Left lung (tissue), 10 donors: Measurements from ENCODE around the gene PRSS12. TPM values are rescaled to one million over a fixed set of nuclear protein-coding genes. Genes with fewer than 3 reads are reported as not detected.
"Not testable (repeated sequence)": the region's sequence is repeated elsewhere in the genome, so short reads cannot be mapped to it uniquely, and the experiment has no call there.

Experiments
- ATAC-seq: fragments of 200-7000 bp; cut with Tn5 transposase; one replicate; pipeline ENCODE4 v1.9.1; 2020; ENCODE audit warnings: moderate library complexity
- DNase-seq, 4 donors: peaks; one replicate each; pipeline ENCODE4 v3.0.0-alpha.2; 2013 to 2020
- H3K27ac ChIP-seq, 2 donors: fragments of 200-600 bp; sonication (generic) in 1 of 2; one replicate each; pipeline versions ENCODE4 v1.5.0 to v1.8.0; 2020 to 2021
- H3K27me3 ChIP-seq, 2 donors: fragments of 200-600 bp; sonication (generic) in 1 of 2; one replicate each; pipeline versions ENCODE4 v1.5.0 to v1.8.0; 2020 to 2021
- H3K36me3 ChIP-seq, 2 donors: fragments of 200-600 bp; sonication (generic) in 1 of 2; one replicate each; pipeline versions ENCODE4 v1.5.0 to v1.8.0; 2020 to 2021
- H3K4me1 ChIP-seq, 2 donors: fragments of 200-600 bp; one replicate each; pipeline ENCODE4 v1.8.0; 2021
- H3K4me3 ChIP-seq, 2 donors: fragments of 200-600 bp; sonication (generic) in 1 of 2; one replicate each; pipeline versions ENCODE4 v1.5.0 to v1.8.0; 2020 to 2021; ENCODE audit warnings: mild to moderate bottlenecking in 1 of 2
- H3K9me3 ChIP-seq, 2 donors: fragments of 200-600 bp; sonication (generic) in 1 of 2; one replicate each; pipeline versions ENCODE4 v1.5.0 to v1.8.0; 2020 to 2021
- intact Hi-C, 2 donors: fragments of 100-400 bp; cut with DNase I; formaldehyde crosslinking; loops; one replicate each; pipeline versions ENCODE4 v1.11.2 to v1.14.2; 2022
- polyA plus RNA-seq, 6 donors: library from polyadenylated mRNA; unstranded; fragments of 120-200 nt; gene quantifications; one replicate each; pipeline ENCODE4 v1.2.1, GENCODE V29; 2013; ENCODE audit not compliant: insufficient read length in 6 of 6
- total RNA-seq, 2 donors: library from RNA; stranded (reverse); fragmentation: NEBNext Ultra II Directional; extraction: Animal tissue kit (Norgen Biotek cat#: 25700); gene quantifications; one replicate each; pipeline ENCODE4 v1.2.1, GENCODE V29; 2021
- TF ChIP-seq, protein P1 (sequence below), 2 donors: fragments of 200-600 bp; sonication (generic) in 1 of 2; IDR thresholded peaks; one replicate each; pipeline versions ENCODE4 v1.5.0 to v1.8.0; 2021; ENCODE audit warnings: antibody characterized with exemption in 2 of 2
- donor health status: DM: no; HTN: yes; CAD: no.
- donor health status: DM: no; HTN: no; CAD: no.

The PRSS12 gene
- total and polyA plus RNA-seq, 8 donors: 3.8 to 49.8 (median 38.8) TPM

DNA sequence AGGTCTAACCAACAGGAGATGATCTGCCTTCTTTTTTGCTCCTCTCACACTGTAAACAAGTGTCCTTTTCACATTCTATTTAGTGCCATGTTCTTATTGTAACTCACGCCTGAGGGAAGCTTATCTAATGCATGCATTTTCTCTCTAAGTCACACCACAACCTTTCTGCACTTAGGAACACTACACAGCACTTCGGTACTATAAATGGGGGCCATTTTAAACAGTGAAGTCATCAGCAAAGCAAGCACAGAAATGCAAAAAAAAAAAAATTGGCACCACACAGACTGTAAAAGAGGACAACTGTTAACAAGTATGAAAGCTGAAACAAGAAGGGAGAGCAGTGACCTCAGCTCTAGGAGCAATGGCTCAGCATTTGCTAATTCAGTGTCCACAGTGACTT lies 45.2 kb downstream of the PRSS12 start:
- H3K36me3 ChIP-seq: no peaks in the 10 kb centered on the region
- H3K9me3 ChIP-seq: no peaks in the 10 kb centered on the region
- TF ChIP-seq, protein P1, sequence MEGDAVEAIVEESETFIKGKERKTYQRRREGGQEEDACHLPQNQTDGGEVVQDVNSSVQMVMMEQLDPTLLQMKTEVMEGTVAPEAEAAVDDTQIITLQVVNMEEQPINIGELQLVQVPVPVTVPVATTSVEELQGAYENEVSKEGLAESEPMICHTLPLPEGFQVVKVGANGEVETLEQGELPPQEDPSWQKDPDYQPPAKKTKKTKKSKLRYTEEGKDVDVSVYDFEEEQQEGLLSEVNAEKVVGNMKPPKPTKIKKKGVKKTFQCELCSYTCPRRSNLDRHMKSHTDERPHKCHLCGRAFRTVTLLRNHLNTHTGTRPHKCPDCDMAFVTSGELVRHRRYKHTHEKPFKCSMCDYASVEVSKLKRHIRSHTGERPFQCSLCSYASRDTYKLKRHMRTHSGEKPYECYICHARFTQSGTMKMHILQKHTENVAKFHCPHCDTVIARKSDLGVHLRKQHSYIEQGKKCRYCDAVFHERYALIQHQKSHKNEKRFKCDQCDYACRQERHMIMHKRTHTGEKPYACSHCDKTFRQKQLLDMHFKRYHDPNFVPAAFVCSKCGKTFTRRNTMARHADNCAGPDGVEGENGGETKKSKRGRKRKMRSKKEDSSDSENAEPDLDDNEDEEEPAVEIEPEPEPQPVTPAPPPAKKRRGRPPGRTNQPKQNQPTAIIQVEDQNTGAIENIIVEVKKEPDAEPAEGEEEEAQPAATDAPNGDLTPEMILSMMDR (IDR thresholded peaks at IDR 0.05): no peak
- DNase-seq (no peak), ATAC-seq (no peak)
- intact Hi-C loops: no loop called here
- H3K4me1 ChIP-seq: no peaks in the 10 kb centered on the region
- no peak overlapping the region for H3K27ac ChIP-seq
- H3K27me3 ChIP-seq: no peaks in the 10 kb centered on the region
- H3K4me3 ChIP-seq: no peak overlapping the region

DNA sequence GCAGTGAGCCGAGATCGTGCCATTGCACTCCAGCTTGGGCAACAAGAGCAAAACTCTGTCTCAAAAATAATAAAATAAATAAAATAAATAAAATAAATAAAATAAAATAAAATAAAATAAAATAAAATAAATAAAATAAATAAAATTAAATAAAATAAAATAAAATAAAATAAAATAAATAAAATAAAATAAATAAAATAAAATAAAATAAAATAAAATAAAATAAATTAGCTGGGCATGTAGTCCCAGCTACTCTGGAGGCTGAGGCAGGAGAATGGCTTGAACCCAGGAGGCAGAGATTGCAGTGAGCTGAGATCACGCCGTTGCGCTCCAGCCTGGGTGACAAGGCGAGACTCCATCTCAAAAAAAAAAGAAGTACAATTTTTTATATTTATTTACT lies 53.2 kb downstream of the PRSS12 start:
- H3K27me3 ChIP-seq, H3K9me3 ChIP-seq, ATAC-seq, H3K4me3 ChIP-seq, H3K36me3 ChIP-seq, DNase-seq, H3K27ac ChIP-seq, H3K4me1 ChIP-seq: not testable (repeated sequence)
- intact Hi-C loops: loop anchor here in 1 of 2 donors (10.0 kb wide), 1 partner anchor 285 kb away; no protein-coding TSS in a partner anchor

DNA sequence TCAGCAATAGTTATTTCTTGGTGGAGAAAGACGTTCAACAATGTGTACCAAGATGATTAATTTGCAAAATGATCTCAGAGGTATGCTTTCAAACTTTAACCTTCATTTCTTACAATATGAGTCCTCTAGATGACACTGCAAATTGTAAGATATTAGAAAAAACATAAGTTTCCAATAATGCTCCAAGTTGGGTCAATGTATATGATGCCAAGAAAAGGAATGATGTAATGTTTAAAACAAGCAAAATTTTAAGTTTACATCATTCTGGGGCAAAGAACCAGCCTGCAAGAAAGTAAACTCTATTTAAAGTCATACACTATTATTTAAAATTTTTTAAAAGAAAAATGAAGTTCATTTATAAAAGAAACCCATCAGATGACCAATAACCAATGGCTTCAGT lies 56.1 kb downstream of the PRSS12 start:
- TF ChIP-seq, protein P1 (IDR thresholded peaks at IDR 0.05): no peak
- no peaks in the 10 kb centered on the region for H3K36me3 ChIP-seq
- H3K4me1 ChIP-seq: no peaks in the 10 kb centered on the region
- H3K4me3 ChIP-seq: no peak overlapping the region
- DNase-seq (no peak), ATAC-seq (no peak)
- intact Hi-C loops: loop anchor here in 1 of 2 donors (10.0 kb wide), 1 partner anchor 288 kb away; no protein-coding TSS in a partner anchor
- no peaks in the 10 kb centered on the region for H3K27me3 ChIP-seq
- H3K9me3 ChIP-seq: no peaks in the 10 kb centered on the region
- no peak overlapping the region for H3K27ac ChIP-seq

DNA sequence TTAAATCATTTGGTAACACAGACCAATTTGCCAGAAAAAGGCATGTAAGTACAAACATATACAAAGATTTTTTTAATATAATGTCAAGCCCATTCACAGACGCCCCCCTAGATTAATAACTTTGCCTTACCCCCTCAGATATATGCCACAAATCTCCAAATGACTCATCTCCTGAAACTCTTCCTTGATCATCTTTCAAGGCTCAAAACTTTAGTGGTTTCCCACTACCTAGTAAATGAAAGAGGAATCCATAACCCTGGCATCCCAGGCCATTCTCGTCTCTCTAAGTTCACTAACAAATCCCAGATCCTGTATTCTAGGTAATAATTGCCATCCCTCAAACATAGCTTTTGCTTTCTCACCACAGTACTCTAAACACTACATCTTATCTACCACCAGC lies 61.9 kb downstream of the PRSS12 start:
- H3K9me3 ChIP-seq: no peaks in the 10 kb centered on the region
- TF ChIP-seq, protein P1 (IDR thresholded peaks at IDR 0.05): no peak
- no peak for ATAC-seq
- H3K4me3 ChIP-seq: no peak overlapping the region
- no peaks in the 10 kb centered on the region for H3K27me3 ChIP-seq
- no peak for DNase-seq
- intact Hi-C loops: loop anchor here in 1 of 2 donors (10.0 kb wide), 1 partner anchor 294 kb away; no protein-coding TSS in a partner anchor
- no peaks in the 10 kb centered on the region for H3K4me1 ChIP-seq
- H3K27ac ChIP-seq: no peak overlapping the region
- H3K36me3 ChIP-seq: no peaks in the 10 kb centered on the region

DNA sequence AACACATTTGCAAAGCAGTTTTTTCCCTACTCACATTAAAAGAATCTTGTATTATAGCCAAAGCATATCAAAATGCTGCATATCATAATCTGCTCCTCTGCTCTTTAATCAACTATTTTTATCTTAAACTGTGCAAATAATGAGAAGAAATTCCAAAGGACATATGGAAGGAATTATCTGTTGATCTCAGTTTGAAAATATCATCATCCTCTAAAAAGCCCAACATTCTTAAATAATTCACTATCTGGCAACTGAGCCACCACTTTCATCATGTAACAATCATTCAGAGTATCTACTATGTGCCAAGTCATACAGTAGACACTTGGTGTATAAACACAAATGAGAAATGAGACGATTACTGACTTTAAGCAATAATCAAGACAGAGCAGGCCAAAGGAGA lies 63.0 kb downstream of the PRSS12 start:
- Histone ChIP-seq H3K27me3 (no peaks in the 10 kb centered on the region), H3K36me3 (no peaks in the 10 kb centered on the region), H3K4me1 (no peaks in the 10 kb centered on the region), H3K4me3 (no peak overlapping the region), H3K9me3 (no peaks in the 10 kb centered on the region), H3K27ac (no peak overlapping the region)
- ATAC-seq (no peak), DNase-seq (peak in 2 of 4 donors; percentile 79 to 82)
- TF ChIP-seq, protein P1 (IDR thresholded peaks at IDR 0.05): no peak
- intact Hi-C loops: loop anchor here in 1 of 2 donors (10.0 kb wide), 1 partner anchor 295 kb away; no protein-coding TSS in a partner anchor
